ENCODE data around the gene POLR2L. TPM values are rescaled to one million over a fixed set of nuclear protein-coding genes. Genes with fewer than 3 reads are reported as not detected.

Gene POLR2L
- 76.7 TPM for total RNA-seq (ENCODE audit: unreplicated experiment)
- long read RNA-seq, transcript POLR2L-201 (2 exons, 892 nt), result major isoform, 147 of 149 reads
- long read RNA-seq, partial matches to known transcripts, result 0 of 149 reads
- long read RNA-seq, other reads (novel, unspliced or antisense), result 2 of 149 reads

GRCh38 chr11:842370-843002, at the start of gene POLR2L, which contains the start of gene TSPAN4:
POLR2L (minus strand) TSS chr11:842529; CDS start chr11:842508, 21 bp downstream.
TSPAN4 (plus strand) TSS chr11:842852; CDS start chr11:850305, 7,453 bp downstream.
- H3K36me3 Mint-ChIP-seq (ENCODE audit: low read depth, unreplicated experiment), result no peaks in the 10 kb centered on the region

GRCh38 chr11:890794-891540, 48.6 kb upstream of the POLR2L start:
- no peak for DNase-seq (ENCODE audit: low spot score)
- Mint-ChIP-seq H3K27me3 (ENCODE audit: unreplicated experiment) (peaks cover 11% of the 10 kb centered on the region), H3K36me3 (ENCODE audit: low read depth, unreplicated experiment) (peaks cover 8% of the 10 kb centered on the region), H3K4me3 (ENCODE audit: unreplicated experiment) (no peak overlapping the region), H3K9me3 (ENCODE audit: unreplicated experiment) (no peaks in the 10 kb centered on the region), H3K27ac (ENCODE audit: unreplicated experiment) (no peak overlapping the region), H3K4me1 (ENCODE audit: unreplicated experiment) (peaks cover 2% of the 10 kb centered on the region)
- TF ChIP-seq, protein P1, sequence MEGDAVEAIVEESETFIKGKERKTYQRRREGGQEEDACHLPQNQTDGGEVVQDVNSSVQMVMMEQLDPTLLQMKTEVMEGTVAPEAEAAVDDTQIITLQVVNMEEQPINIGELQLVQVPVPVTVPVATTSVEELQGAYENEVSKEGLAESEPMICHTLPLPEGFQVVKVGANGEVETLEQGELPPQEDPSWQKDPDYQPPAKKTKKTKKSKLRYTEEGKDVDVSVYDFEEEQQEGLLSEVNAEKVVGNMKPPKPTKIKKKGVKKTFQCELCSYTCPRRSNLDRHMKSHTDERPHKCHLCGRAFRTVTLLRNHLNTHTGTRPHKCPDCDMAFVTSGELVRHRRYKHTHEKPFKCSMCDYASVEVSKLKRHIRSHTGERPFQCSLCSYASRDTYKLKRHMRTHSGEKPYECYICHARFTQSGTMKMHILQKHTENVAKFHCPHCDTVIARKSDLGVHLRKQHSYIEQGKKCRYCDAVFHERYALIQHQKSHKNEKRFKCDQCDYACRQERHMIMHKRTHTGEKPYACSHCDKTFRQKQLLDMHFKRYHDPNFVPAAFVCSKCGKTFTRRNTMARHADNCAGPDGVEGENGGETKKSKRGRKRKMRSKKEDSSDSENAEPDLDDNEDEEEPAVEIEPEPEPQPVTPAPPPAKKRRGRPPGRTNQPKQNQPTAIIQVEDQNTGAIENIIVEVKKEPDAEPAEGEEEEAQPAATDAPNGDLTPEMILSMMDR (IDR thresholded peaks at IDR 0.05; ENCODE audit: unreplicated experiment), result no peak

More at GRCh38 chr11:842370-843002, at the start of gene POLR2L, which contains the start of gene TSPAN4:
- peaks cover 10% of the 10 kb centered on the region for H3K4me1 Mint-ChIP-seq (ENCODE audit: unreplicated experiment)
- H3K9me3 Mint-ChIP-seq (ENCODE audit: unreplicated experiment), result no peaks in the 10 kb centered on the region
- peak; percentile 84 for DNase-seq (ENCODE audit: low spot score)
- H3K27ac Mint-ChIP-seq (ENCODE audit: unreplicated experiment), result peak within 1 kb of the TSS; percentile 61
- H3K27me3 Mint-ChIP-seq (ENCODE audit: unreplicated experiment), result peaks cover 5% of the 10 kb centered on the region
- H3K4me3 Mint-ChIP-seq (ENCODE audit: unreplicated experiment), result peak within 1 kb of the TSS; percentile 93
- TF ChIP-seq, protein P1 (IDR thresholded peaks at IDR 0.05; ENCODE audit: unreplicated experiment), result no peak

GRCh38 chr11:889687-890475, 47.6 kb upstream of the POLR2L start:
- no peak overlapping the region for H3K27ac Mint-ChIP-seq (ENCODE audit: unreplicated experiment)
- H3K4me1 Mint-ChIP-seq (ENCODE audit: unreplicated experiment), result peaks cover 2% of the 10 kb centered on the region
- H3K4me3 Mint-ChIP-seq (ENCODE audit: unreplicated experiment), result no peak overlapping the region
- peaks cover 8% of the 10 kb centered on the region for H3K36me3 Mint-ChIP-seq (ENCODE audit: low read depth, unreplicated experiment)
- DNase-seq (ENCODE audit: low spot score), result no peak
- H3K9me3 Mint-ChIP-seq (ENCODE audit: unreplicated experiment), result no peaks in the 10 kb centered on the region
- TF ChIP-seq, protein P1 (IDR thresholded peaks at IDR 0.05; ENCODE audit: unreplicated experiment), result peak; percentile 16
- H3K27me3 Mint-ChIP-seq (ENCODE audit: unreplicated experiment), result peaks cover 11% of the 10 kb centered on the region

- TF ChIP-seq, protein P1 (IDR thresholded peaks at IDR 0.05; ENCODE audit: unreplicated experiment), result no peak
- DNase-seq (ENCODE audit: low spot score), result no peak
- peaks cover 2% of the 10 kb centered on the region for H3K4me1 Mint-ChIP-seq (ENCODE audit: unreplicated experiment)
- peaks cover 11% of the 10 kb centered on the region for H3K27me3 Mint-ChIP-seq (ENCODE audit: unreplicated experiment)
- no peak overlapping the region for H3K4me3 Mint-ChIP-seq (ENCODE audit: unreplicated experiment)
- H3K27ac Mint-ChIP-seq (ENCODE audit: unreplicated experiment), result no peak overlapping the region
- H3K36me3 Mint-ChIP-seq (ENCODE audit: low read depth, unreplicated experiment), result peaks cover 8% of the 10 kb centered on the region
- H3K9me3 Mint-ChIP-seq (ENCODE audit: unreplicated experiment), result no peaks in the 10 kb centered on the region
Observed at GRCh38 chr11:889257-889656, 46.9 kb upstream of the POLR2L start.

Measured in endothelial cell (in vitro differentiated cells).